Right lobe of liver (tissue), 4 donors: ENCODE measurements around the gene FCAMR.

Source experiments
- CTCF ChIP-seq, 4 donors: fragments of 200-600 bp in 3 of 4; fragments of 450-650 bp in 1 of 4; IDR thresholded peaks; one replicate each; pipeline versions ENCODE4 v1.5.1 to v1.8.0; 2016 to 2022; ENCODE audit warnings: antibody characterized with exemption in 4 of 4, mild to moderate bottlenecking in 2 of 4
- POLR2A ChIP-seq: fragments of 450-650 bp; IDR thresholded peaks from one replicate; pipeline ENCODE4 v1.6.1; 2017; ENCODE audit warnings: antibody characterized with exemption, mild to moderate bottlenecking
- donor health status: DM: no; HTN: no; CAD: no.
- donor health status: DM: no; HTN: no; CAD: no.
- donor health status: DM: no; HTN: yes; CAD: no.

GRCh38 chr1:206961668-206962067, 8.6 kb downstream of the FCAMR start:
- TF ChIP-seq POLR2A (no peak), CTCF (IDR thresholded peaks at IDR 0.05) (no peak)
